Measurements from ENCODE around the gene ROM1.

DNA sequence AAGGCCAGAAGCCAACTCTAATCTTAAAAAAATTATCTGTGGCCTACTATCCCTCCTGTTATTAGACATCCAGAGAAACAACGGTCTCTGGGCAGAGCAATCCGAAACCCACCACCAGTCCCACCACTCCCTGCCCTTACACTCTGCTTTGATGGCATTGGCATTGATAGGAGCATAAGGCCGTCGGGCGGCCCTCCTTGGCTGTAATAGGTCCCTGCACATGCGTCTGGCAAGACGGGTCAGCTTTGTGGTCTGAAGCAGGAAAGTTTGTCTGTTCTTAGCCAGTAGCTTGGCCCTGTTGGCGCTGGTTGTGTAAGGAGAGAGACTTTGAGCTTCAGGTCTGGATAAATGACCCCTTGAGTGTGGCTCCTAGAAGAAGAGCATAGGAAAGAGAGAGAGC is 17.9 kb upstream of the ROM1 start:
- TF ChIP-seq POLR2A (IDR thresholded peaks at IDR 0.05; ENCODE audit: low read depth, low read length): no peak
- no peak for TF ChIP-seq TAF1 (IDR thresholded peaks at IDR 0.05; ENCODE audit: low read depth, low read length)
